Omental fat pad (tissue), 4 donors: ENCODE results near the gene SLC25A36. TPM values are rescaled to one million over a fixed set of nuclear protein-coding genes. Genes with fewer than 3 reads are reported as not detected.
"Not testable (repeated sequence)": the region's sequence is repeated elsewhere in the genome, so short reads cannot be mapped to it uniquely, and the experiment has no call there.

Source experiments
- ATAC-seq: fragments of 150-250 bp; one replicate; pipeline ENCODE4 v1.9.1; 2016; ENCODE audit warnings: mild to moderate bottlenecking, moderate library complexity; ENCODE audit not compliant: low FRiP score
- DNase-seq: peaks from one replicate; pipeline ENCODE4 v3.0.0-alpha.2; 2019; ENCODE audit warnings: low spot score
- total RNA-seq, 4 donors: library from RNA; depleted of rRNA; stranded (reverse); fragments of >200 nt; gene quantifications; one replicate each; pipeline ENCODE4 v1.1.0, GENCODE V29; 2016
- TF ChIP-seq, protein P1 (sequence below), 3 donors: fragments of 450-650 bp; IDR thresholded peaks; one replicate each; pipeline ENCODE4 v1.5.1; 2016 to 2017; ENCODE audit warnings: antibody characterized with exemption in 3 of 3, mild to moderate bottlenecking in 3 of 3, moderate library complexity in 2 of 3

Gene SLC25A36
- total RNA-seq, 4 donors from 2014 or later, result 50.9 to 77.9 (median 55.4) TPM

DNA sequence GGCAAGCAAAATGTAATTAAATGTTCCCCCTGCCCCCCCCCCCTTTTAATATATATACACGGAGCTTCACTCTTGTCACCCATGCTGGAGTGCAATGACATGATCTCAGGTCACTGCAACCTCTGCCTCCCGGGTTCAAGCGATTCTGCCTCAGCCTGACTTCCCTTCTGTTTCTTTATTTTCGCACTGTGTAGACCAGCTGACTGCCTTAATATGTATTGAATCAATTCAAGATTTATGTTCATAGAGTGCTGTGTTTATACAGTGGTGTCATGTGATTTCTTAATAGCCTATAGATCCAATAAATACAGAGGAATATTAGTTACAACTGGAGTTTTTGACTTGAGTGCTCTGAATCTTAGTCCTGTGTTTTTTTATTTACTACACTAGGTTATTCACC is 39.0 kb downstream of the SLC25A36 start:
- TF ChIP-seq, protein P1, sequence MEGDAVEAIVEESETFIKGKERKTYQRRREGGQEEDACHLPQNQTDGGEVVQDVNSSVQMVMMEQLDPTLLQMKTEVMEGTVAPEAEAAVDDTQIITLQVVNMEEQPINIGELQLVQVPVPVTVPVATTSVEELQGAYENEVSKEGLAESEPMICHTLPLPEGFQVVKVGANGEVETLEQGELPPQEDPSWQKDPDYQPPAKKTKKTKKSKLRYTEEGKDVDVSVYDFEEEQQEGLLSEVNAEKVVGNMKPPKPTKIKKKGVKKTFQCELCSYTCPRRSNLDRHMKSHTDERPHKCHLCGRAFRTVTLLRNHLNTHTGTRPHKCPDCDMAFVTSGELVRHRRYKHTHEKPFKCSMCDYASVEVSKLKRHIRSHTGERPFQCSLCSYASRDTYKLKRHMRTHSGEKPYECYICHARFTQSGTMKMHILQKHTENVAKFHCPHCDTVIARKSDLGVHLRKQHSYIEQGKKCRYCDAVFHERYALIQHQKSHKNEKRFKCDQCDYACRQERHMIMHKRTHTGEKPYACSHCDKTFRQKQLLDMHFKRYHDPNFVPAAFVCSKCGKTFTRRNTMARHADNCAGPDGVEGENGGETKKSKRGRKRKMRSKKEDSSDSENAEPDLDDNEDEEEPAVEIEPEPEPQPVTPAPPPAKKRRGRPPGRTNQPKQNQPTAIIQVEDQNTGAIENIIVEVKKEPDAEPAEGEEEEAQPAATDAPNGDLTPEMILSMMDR (IDR thresholded peaks at IDR 0.05), result no peak
- ATAC-seq (no peak), DNase-seq (no peak)

DNA sequence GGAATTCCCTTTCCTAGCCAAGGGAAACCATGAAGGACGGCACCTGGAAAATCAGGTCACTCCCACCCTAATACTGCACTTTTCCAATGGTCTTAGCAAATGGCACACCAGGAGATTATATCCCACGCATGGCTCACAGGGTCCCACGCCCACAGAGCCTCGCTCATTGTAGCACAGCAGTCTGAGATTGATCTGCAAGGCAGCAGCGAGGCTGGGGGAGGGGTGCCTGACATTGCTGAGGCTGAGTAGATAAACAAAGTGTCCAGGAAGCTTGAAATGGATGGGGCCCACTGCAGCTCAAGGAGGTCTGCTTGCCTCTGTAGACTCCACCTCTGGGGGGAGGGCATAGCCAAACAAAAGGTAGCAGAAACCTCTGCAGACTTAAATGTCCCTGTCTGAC is 46.2 kb downstream of the SLC25A36 start:
- ATAC-seq, DNase-seq: not testable (repeated sequence)

DNA sequence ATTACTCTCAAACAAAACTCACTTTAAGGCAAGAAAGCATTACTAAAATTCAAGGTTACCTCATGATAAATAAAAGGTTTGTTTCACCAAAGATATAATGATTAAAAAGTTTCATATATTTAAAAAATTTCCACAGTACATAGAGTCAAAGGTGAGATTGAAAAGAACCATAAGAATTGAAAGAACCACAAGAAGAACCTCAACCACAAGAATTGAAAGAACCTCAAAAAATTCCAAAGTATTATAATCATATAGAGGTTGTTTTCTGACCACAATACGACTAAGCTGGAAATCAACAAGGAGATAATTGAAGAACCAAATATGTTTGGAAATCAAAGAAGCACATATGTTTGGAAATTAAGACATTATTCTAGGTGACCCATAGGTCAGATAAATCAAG is 52.7 kb downstream of the SLC25A36 start:
- TF ChIP-seq, protein P1 (IDR thresholded peaks at IDR 0.05), result no peak
- no peak for ATAC-seq
- no peak for DNase-seq

DNA sequence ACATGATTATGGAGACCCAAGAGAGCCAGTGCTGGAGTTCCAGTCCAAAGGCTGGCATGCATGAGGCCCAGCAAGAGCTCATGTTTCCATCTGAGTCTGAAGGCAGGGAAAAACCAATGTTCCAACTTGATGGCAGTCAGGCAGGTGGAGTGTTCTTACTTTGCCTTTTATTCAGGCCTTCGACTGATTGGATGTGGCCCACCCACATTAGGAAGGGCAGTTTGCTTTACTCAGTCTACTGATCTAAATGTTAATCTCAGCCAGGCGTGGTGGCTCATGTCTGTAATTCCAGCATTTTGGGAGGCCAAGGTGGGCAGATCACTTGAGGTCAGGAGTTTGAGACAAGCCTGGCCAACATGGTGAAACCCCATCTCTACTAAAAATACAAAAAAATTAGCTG is 53.2 kb downstream of the SLC25A36 start:
- not testable (repeated sequence) for ATAC-seq, DNase-seq

DNA sequence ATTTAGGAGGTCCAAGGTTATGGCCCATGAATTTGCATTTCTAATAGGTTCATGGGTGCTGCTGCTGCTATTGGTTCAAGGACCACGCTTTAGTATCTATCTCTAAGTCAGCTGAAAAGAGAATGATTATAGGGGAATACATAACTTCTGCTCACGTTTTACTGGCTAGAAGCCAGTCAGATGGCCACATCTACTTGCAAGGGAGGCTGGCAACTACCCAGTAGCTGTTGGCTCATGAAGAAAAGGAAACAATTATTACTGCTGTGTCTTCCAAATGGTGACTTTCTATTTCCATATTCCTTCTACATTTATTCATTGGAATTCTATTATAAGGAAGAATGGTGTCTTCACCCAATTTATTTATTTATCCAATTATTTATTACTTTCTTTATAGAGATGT is 54.2 kb downstream of the SLC25A36 start:
- DNase-seq (no peak), ATAC-seq (no peak)
- TF ChIP-seq, protein P1 (IDR thresholded peaks at IDR 0.05), result no peak

DNA sequence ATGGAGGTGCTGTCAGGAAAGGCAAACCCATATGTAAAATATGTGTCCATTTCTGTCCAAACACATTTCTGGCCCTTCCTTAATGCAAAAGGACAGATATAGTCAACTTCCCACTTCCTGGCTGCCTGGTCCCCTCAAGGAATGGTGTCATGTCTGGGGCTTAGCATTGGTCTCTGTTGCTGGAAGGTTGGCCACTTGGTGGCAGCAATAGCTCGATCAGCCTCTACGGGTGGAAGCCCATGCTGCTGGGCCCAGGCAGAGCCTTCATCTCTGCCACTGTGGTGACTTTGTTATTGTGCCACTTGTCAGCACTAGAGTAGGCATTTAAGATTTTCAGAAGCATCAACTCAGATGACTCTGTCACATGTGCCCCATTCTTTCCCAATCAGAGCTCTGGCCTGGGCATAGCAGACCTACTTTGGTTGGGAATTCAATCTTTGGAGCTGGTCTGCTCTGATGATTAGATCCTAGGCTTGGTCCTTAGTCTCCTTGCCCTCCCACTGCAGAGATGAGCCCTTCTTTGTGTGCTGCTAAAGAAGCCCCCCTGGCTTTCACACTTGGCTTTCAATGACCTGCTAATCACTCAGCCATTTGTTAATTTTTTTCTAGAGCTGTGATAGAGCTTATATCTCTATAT is 58.5 kb downstream of the SLC25A36 start:
- ATAC-seq, result no peak
- TF ChIP-seq, protein P1 (IDR thresholded peaks at IDR 0.05), result no peak
- no peak for DNase-seq

DNA sequence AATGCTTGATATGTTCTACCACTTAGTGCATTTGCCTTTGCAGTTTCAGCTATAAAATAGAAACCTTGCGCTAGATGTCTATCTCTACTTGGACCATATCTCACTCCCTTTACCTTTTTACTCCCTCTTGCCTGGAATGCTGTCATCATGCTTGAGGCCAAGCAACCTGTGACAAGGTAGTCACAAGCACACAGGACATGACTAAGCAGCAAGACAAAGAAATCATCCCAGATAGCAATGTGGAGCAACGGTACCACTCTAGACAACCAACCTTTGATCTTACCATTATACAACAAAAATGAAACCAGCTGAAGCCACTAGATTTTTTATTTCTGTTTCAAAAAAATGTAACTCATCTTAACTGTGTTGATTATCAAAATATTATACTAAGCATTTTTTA is 59.0 kb downstream of the SLC25A36 start:
- no peak for ATAC-seq
- no peak for DNase-seq
- TF ChIP-seq, protein P1 (IDR thresholded peaks at IDR 0.05), result no peak

DNA sequence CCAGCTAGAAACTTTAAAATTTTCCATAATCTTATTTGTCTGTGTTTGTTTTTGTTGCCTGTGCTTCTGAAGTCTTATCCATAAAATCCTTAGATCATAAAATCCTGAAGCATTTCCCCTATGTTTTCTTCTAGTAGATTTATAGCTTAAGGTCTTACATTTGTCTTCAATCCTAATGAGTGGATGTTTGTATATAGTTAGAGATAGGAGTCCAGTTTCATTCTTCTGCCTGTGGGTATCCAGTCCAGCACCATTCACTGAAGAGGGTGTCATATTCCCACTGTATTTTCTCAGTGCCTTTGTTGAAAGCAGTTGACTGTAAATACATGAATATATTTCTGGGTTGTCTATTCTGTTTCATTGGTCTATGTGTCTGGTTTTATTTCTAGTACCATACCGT is 64.7 kb downstream of the SLC25A36 start:
- TF ChIP-seq, protein P1 (IDR thresholded peaks at IDR 0.05), result no peak
- no peak for DNase-seq
- ATAC-seq, result no peak
